CD4-positive, alpha-beta T cell treated with Interleukin-12 subunit alpha and Interleukin-12 subunit beta, for 1 hour (primary cell): ENCODE measurements around the gene TFEB.

Source experiments
- DNase-seq: peaks from one replicate; pipeline ENCODE4 v3.0.0-alpha.2; 2020

Gene TFEB

DNA sequence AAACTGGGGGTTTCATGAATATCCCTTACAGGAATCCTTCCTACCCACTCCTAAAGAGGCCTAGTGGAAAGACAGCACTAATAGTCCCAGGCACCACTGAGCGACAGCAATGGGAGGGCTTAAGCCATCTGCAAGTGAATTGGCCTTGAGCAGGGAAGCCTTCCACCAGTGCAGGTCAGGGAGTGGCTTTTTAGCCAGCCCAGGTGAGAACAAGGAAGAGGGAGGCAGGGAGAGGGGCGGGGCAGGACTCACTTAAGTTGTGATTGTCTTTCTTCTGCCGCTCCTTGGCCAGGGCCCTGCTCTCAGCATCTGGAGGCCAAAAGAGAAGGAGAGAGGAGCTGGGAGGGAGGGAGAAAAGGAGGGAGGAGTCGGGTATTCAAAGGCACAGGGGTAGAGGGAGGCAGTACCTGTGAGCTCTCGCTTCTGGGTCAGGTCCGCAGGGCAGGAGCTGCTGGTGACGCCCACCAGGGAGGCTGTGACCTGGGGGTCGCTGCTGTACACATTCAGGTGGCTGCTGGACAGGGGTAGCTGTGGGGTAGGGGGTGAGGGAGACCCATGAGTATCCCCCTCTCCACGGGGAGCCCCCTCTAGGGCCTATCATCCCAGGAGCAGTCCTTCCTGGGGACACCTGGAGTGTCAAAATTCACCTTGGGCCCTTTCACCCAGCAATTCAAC lies 47.8 kb downstream of the TFEB start:
- DNase-seq = no peak

DNA sequence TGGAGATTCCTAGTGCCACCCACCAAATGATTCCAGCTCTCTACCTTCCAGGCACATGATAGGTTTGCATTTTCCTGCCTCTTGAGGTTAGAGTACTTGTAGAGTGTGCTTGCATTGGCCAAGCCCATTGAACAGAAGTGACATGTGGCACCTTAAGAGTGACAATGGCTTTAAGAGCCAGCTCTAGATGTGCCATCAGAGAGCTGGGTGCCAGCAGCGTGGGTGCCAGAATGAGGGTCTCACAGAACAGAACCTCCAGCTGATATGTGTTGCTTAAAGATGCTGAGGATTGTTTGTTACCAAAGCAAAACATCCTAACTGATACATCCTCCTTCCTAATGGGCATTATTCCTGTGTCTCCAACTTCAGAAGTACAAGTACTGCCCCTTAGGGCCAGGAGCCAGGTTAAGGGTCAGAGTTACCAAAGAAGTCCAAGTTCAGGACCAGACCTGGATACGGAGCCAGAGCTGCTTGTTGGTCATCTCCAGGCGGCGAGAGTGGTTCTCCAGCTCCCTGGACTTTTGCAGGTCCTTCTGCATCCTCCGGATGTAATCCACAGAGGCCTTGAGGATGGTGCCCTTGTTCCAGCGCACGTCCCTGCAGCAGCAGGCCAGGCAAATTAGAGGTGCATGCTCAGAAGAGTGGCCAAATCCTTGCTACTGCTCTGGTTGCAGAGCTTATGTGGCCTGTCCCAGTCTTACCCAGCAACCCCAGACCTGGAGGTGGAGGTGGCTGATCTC lies 49.6 kb downstream of the TFEB start:
- DNase-seq = no peak

DNA sequence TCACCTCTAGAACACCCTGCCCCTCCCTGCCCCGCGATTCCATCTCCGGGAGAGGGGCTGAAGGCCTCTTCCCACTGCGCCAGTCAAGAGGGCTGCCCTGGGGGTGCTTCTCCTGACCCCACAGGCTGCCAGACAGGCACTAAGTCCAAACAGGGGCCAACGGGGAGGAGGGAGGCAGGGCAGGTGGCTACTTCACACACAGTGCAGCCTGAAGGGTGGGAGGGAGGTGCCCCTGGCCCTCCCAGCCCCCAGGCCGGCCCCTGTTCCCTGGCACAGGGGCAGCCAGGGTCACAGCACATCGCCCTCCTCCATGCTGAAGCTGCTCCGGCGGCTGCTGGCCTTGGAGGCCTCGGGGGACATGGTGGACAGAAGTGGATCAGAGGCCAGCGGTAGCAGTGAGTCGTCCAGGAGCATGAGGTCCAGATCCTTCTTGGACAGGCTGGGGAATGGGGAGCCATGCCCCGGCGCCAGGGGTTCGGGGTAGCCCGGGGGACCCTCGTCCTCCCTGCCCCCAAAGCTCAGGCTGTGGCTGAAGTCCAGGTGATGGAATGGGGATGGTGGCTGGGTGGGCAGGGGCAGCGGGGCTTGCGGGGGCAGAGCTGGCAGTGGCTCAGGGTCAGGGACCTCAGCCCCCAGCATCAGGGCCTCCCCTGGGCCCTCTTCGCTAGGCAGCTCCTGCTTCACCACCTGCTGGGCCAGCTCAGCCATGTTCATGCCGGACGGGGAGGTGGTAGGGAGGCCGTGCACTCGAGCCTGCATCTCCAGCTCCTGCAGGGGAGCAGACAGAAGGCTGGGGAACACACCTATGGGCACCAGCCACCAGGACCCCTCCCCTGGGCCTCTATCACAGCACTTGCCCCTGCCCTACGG lies 50.9 kb downstream of the TFEB start:
- DNase-seq = no peak

DNA sequence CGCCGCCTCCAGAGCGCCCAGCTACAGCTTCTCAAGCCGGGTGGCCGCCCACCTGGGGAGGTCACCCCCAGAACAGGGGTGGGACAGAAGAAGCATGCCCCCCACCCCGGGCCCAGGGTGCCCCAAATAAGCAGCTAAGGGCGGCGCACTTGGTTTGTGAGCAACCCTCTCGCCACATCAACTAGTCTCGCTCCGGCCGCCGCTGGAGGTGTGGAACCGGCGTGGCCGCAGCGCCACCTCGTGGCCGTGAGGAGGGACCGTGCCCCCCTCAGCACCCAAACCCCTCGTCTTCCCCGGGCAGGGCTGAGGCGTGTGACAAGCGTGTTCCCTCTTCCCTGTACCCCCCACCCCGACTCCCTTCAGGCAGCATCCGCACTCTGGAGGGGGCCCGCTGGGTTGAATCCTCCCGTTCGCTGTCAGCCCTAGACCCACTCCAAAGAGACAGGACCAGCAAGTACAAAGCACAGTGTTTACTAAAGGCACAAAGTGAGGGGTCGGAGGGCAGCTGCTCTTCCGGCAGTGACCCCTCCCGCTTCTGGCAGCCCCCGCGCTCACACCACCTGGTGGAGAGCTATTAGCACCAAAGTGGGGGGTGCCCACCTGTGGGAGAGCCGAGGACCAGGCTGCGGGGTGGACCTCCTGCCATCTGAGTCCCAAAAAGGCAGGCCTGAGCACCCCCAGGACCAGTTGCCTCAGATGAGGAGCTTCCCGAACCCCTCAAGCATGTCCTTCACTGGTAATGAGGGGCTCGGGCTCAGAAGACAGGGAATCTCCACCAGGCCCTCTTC lies 51.7 kb downstream of the TFEB start:
- DNase-seq = peak; percentile 77

DNA sequence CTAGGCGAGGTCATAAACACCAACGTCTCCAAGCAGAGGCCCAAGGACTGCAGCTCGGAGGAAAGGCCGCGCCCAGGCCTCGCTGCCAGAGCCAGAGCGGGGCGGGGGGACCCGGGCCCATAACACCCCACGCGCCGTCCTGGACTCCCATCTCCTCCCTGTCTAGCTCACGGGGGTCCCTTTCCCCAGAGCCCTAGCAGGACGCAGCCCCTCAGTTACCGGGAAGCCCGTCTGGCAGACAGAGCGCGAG lies 52.2 kb downstream of the TFEB start:
- DNase-seq = no peak

DNA sequence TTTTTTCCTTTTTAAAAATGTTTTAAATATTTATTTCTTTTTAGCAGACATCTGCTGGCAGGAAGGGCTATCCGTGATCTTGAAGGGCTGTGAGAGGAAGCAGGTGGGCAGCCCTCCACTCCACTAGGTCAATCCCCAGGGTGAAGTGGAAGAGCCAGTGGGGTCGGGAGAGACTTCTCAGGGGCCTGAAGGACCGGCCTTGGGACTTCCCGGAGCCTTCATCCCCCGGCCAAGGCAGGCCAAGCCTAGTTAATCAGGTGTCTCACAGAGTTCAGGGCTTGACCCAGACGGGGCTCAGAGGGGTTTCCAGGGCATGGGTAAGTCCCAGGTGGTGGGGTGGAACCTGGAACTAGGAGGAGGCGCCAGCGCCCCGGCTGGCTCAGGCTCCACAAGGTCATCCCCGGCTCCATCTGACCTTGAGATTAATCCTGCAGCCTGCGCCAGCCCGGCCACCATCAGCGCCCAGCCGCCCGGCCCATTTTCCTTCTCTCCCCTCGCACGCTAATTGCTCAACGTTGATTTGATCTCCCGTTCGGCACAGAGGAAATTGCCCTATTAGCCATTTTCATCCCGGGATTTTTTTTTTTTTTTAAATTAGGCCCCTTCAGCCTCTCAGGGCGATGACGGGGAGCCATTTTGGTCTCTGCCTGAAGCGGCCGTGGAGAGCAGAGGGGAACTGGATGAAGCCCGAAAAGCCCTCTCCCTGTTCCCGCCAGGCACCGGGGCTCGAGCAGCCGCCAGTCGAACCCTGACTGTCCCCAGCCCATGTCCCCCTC lies 52.7 kb downstream of the TFEB start:
- DNase-seq = no peak

DNA sequence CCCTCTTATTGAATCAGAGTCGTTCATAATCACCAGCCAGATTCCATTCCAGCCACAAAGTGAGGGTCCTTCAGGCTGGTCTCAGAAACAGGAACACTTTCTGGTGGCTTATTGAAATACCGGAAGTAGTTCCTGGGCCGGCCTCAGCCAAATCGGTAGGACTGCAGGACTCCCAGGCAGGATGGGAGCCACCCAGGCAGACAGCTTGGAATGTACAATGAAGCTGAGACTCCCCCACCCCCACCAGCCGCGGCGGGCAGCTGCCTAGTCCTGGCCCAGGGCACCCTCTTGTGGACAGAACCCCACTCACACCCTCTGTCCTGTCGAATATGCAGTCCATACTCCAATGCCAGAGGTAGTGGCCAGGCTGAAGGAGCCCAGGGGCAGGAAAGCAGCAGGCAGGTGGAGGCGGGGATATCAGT lies 53.3 kb downstream of the TFEB start:
- DNase-seq = peak; percentile 68

DNA sequence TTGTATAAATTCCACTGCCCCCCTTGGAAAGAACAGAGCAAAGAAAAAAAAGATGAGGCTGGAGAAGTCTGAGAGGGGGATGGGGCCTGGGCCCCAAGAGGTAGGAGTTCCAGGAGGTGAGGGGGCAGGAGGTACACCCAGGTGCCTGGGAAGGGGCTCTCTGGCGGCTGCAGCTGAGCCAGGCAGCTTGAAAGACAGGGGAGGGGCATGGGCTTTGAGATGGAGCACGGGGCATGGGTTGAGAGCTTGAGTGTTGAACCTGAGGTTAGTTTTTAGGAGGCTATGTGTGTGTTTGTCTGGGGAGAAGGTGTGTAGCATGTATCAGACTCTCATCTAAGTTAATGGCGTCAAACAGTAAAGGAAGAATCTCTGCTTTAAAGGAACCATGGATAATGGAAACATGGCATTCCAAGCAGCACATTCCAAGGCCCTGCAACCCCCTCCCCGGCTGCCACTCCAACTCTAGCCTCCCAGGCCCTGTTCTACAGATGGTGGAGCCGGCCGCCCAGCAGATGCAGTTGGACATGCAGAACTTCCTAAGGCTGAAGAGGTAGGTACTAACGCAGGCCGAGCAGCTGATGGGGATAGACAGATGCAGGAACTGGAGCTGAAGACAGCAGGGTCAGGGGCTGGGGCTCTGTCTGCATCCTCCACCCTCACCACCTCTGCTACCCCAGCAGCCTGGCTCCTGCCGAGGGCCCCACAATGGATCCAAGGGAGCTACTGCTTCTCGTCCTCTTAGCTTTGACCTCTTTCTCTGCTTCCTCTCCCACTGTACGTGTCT lies 55.0 kb downstream of the TFEB start:
- DNase-seq = no peak

DNA sequence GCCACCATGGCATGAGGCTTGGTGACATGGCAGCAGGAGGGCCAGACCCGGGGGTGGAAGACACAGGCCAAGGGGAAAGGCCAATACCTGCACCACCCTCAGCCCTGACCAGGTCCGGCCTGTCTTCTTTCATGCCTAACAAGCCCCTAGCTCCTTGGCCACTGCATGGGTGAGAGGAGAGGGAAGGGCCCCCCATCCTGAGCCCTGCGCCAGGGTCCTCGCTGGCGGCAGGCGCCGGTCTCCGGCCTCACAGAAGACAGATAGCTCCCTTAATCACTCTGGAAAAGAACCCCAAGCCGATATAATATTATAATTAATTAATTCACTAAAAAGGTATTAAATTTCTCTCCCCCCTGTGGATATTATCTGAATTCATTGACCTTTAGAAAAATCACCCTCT lies 55.7 kb downstream of the TFEB start:
- no peak for DNase-seq

DNA sequence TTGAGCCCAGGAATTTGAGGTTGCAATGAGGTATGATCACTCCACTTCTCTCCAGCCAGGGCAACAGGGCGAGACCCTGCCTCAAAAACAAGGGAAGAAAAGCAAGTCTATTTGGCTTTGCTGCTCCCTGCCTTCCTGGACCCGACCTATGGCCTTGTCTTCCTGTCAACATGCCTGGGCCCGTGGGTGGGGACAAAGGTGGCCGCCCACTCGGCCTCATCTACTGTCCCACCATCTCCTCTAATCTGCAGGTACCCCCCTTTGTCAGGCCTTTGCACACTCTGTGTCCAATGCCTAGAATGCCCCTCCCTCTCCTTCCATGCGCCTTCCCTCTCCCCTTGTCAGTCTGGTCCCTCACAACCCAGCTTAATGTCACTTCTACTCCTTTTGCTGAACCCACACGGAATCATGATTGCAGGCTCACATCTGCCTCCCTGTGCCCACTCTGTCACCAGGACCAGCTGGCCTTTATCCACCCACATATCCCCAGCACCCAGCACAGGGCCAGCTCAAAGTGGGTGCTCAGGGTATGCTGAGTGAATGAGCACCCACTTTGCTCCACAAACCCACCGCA lies 56.8 kb downstream of the TFEB start:
- DNase-seq = no peak

DNA sequence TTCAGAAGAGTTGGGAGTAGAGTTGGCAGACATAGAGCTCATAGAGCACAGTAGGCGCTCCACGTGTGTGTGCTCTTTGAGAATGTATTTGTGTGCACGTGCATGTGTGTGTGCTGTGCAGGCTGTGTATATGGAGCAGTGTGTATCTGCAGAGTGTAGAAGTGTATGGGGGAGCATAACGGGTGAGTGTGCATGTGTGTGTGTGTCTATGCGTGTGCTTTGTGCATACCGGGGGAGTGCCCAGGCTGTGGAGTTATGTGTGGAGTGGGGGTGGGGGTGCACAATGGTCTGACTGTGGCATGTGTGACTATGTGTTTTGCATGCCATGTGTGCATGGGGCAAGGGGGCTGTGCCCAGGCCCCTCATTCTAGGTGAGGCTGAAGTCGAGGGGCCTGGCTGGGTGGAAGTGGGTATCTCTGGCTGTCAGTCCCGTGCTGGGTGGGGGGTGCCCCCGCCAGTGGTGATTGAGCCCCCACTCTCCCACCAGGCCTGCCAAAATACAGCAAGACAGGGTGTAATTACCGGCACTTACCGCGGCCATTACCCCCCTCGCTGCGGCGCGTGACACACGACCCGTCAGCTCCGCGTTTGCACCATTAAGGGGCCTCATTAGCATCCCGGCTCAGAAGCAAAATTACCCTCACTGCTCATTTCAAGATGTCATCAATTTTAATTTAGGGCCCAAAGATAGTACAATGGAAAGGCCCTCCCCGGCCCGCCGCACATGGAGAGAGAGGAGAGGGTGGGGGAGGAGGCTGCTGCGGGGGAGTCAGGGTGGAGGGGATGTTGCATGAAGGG lies 58.1 kb downstream of the TFEB start:
- DNase-seq = no peak

DNA sequence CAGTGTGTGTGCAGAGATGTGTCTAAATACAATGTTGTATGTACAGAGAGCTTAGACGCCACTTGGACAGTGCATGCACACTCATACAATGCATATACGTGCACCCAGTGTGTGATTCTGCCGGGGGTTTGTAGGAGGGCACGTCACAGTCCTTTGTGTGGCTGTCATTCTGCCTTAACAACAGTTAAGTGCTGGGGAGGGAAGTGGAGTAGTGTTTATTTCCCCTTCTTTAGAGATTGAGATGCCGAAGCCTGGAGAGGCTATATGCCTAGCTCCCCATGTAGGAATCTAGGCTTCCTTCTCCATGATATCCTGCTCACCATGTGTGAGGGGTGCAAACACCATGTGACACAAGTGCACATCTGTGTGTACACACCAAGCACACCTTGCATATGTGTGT lies 59.0 kb downstream of the TFEB start:
- DNase-seq = no peak

DNA sequence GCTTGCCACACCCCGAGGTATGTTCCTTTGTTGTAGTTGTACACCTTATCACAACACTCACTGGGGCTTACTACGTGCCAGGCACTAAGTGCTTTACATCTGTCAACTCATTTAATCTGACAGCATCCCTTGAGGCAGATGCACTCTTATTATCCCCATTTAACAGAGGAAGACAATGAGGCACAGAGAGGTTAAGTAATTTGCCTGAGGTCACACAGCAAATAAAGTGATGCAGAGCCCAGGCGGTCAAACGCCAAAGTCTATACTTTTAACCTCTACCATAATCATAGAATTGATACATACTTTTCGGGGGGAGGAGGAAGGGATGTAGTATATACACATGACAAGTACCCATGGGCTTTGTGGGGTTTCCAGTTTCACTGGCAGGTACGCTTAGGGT lies 59.4 kb downstream of the TFEB start:
- DNase-seq = no peak

DNA sequence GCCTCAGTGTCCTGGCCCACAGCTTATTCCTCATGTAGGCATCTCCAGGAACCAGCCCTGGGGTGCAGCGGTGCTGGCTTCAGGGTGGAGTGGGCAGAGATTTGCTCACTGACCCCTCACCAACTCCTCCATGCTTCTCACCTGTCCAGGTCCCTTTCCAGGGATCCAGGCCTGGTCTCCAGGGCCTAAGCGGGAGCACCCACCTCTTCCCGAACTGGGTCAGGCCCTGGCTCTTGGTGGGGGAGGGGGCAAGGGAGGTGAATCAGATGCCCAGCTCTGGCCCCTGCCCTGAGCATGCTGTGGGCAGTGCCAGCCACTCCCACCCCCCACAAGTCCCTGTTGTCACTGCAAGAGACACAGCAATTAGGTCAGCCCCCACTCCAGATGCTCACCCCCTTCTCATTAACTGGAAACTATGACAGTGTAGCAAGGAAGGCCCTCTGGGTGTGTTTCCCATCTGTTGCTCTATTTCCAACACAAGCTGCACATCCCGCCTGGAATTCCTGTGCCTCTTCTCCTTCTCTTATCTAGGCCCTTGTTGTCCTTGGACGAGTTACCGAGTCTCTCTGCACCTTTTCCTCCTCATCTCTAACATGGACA lies 60.1 kb downstream of the TFEB start:
- no peak for DNase-seq

DNA sequence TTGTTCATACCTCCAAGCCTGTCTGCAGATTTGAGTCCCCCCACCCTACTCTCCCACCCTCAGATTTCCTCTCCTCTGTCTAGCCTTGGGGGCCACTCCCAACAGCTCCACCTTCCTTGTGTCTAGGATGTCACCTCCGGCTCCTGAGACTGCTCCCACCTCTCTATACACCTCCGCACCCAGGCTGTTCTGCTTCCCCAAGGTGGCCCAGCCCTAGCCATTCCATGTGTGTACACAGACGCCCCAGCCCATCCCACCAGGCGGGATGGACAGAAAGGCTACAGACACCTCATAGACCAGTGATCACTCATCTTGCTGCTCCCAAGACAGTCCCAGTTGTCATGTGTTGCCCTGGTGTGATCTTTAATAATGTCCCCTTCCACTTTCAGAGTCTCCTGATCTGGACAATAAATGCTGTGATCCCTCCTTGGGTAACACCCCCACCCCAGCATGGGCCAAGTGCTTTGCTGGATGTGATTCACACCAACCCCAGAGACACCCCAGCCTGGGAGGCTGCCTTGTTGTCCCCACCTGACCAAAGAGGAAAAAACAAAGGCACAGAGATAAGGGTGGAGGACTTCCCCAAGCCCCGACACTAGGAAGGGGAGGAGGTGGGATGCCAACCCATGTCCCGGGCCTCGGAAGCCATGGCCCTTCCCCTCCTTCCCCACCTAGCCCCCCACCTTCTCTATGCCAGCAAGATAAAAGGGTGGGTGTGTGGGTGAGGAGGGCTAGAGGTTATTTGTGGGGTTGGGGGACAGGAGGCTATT lies 61.0 kb downstream of the TFEB start:
- no peak for DNase-seq

DNA sequence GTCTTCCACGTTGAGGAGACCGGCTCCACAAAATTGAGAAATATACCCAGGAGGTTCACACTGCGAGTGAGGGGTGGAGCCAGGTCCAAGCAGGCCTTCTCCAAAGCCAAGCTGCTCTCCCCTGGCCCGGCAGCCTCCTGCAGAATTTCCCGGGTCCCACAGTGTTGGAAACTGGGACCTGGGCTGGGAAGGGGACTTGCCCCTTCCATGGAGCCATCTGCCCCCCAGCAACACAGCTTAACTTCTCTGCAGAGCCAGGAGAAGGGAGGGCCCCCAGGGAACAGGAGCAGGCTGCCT lies 61.8 kb downstream of the TFEB start:
- DNase-seq = no peak

DNA sequence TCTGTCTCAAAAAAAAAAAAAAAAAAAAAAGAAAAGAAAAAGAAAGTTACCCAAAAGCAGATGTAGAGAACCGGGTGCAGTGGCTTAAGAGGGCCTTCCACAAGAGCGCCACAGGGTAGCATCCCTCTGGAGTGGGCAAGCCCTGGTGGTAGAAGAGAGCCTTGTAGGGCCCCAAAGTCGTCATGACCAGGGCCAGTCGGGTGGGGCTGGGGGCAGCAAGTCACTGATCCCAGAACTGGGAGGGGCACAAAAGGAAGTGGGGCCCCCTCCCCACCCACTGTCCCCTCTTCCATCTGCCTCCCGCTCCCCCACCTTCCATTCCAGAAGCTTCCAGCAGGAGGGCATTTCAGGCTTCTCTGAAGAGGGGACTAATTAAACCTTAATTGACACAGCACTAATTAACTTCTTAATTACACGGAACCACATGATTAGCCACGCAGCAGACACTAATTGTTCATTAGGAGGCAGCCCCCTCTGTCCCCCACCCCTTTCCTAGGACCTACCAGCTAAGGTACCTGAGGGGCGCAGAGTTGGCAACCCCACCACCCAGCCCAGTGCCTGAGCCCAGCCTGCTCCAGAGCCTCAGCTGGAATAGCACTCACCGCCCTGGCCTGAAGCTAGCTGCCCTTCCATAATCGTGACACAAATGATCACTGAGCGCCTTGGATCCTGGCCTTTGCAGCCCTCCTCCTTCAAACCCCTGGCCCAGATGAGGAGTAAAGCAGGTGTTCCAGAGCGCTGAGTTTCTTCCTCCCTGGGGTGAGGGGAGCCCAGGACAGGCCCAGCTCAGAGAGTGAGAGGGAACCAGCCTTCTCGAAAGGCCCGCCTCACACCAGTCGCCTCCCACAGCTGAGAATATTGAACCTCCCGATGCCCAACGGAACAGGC lies 62.3 kb downstream of the TFEB start:
- DNase-seq = no peak

DNA sequence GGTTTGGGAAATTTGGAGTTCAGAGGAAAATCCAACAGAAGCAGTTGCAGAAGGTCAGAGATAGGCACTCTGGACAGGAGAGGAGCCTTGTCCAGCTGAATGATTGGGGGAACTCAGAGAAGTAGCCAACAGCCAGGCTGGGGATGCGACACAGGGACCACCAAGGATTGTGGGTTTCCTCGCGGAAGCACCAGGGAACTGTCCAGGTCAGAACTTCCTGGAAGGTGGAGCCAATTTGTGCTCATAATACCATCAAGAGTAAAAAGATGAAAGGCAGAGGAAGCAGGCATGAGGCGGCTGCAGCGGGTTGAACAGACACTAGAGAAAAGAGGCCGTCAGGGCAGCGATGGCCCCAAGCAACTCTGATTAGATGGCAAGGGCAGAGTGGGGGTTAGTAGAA lies 63.4 kb downstream of the TFEB start:
- DNase-seq = no peak
